K562 (cell line): ENCODE measurements around the gene NHS. TPM values are rescaled to one million over a fixed set of nuclear protein-coding genes. Genes with fewer than 3 reads are reported as not detected.

ENCODE experiments used
- ATAC-seq: fragments of 200-7000 bp; cut with Tn5 transposase; 3 replicates; pipeline ENCODE4 v1.9.1; 2020; ENCODE audit warnings: moderate library complexity
- BruUV-seq: library from RNA; stranded (reverse); fragments of 400-500 nt; replicated peaks from 2 replicates; lab custom pipeline; 2021; lab: Mats Ljungman, UMichigan
- CTCF ChIA-PET: fragments of 300-600 bp; formaldehyde crosslinking; extraction: SDS; loops from one replicate; lab custom pipeline; 2021; ENCODE audit warnings: low intra/inter-chr PET ratio; lab: Yijun Ruan, JAX
- POLR2A ChIA-PET: fragments of 300-600, 350-650 bp; sonication (Branson Sonifier 250); formaldehyde crosslinking; extraction: SDS; loops from one replicate; lab custom pipeline; 2021; ENCODE audit warnings: antibody characterized with exemption, inconsistent platforms; lab: Yijun Ruan, JAX
- DNase-seq, 4 experiments: peaks; one replicate each; pipeline versions ENCODE4 v3.0.0 to v3.0.0-alpha.2; 2011 to 2018; ENCODE audit warnings: low spot score in 3 of 4, mixed read lengths in 3 of 4; ENCODE audit errors: extremely low read depth in 1 of 4
- FAIRE-seq: peaks from 2 replicates; lab custom pipeline; 2011; peaks lifted over from hg19 to GRCh38; lab: Jason Lieb, UNC
- H2AFZ ChIP-seq: 2 replicates; pipeline ENCODE4 v1.6.0; 2011; ENCODE audit warnings: low read depth, low read length, control low read depth, inconsistent platforms
- H3K27ac ChIP-seq: fragments of 200-600 bp; 3 replicates; pipeline ENCODE4 v1.8.0; 2011; ENCODE audit warnings: low read depth, mild to moderate bottlenecking, control low read depth, inconsistent platforms, low read length, moderate library complexity, mixed read lengths; ENCODE audit errors: extremely low read depth
- H3K27me3 ChIP-seq, 2 experiments: fragments of 300-600 bp in 1 of 2; 2 replicates in 1 of 2; 3 replicates in 1 of 2; pipeline versions ENCODE4 v1.6.0 to v1.8.0; 2011; ENCODE audit warnings: inconsistent platforms in 2 of 2, low read length in 2 of 2, mild to moderate bottlenecking in 1 of 2, mixed read lengths in 1 of 2, moderate library complexity in 1 of 2; ENCODE audit not compliant: control insufficient read depth in 2 of 2, insufficient read depth in 2 of 2
- H3K36me3 ChIP-seq: fragments of 300-600 bp; 3 replicates; pipeline ENCODE4 v1.8.0; 2011; ENCODE audit warnings: mild to moderate bottlenecking, low read length, inconsistent platforms; ENCODE audit not compliant: control insufficient read depth, insufficient read depth
- H3K4me1 ChIP-seq, 2 experiments: fragments of 200-600 bp in 1 of 2; replicated peaks in 1 of 2; 2 replicates in 1 of 2; 3 replicates in 1 of 2; pipeline versions ENCODE4 v1.5.1 to v1.8.0; 2011; ENCODE audit warnings: inconsistent platforms in 2 of 2, low read length in 2 of 2, mild to moderate bottlenecking in 1 of 2, mixed read lengths in 1 of 2, moderate library complexity in 1 of 2; ENCODE audit not compliant: control insufficient read depth in 2 of 2, insufficient read depth in 2 of 2
- H3K4me2 ChIP-seq: 2 replicates; pipeline ENCODE4 v1.6.1; 2011; ENCODE audit warnings: low read length, control low read depth, inconsistent platforms, mixed read lengths; ENCODE audit not compliant: insufficient read depth
- H3K4me3 ChIP-seq: fragments of 200-600 bp; sonication (generic), shearing (Covaris generic); 2 replicates; pipeline ENCODE4 v1.5.1; 2016; ENCODE audit warnings: control low read depth, inconsistent platforms
- H3K79me2 ChIP-seq: fragments of 200-600 bp; 3 replicates; pipeline ENCODE4 v1.8.0; 2011; ENCODE audit warnings: low read length, inconsistent platforms; ENCODE audit not compliant: control insufficient read depth, insufficient read depth
- H3K9ac ChIP-seq, 2 experiments: 2 replicates each; pipeline versions ENCODE4 v1.6.0 to v1.6.1; 2011; ENCODE audit warnings: low read depth in 2 of 2, low read length in 2 of 2, control low read depth in 1 of 2, inconsistent platforms in 1 of 2, mild to moderate bottlenecking in 1 of 2, mixed read lengths in 1 of 2; ENCODE audit not compliant: insufficient read depth in 1 of 2
- H3K9me1 ChIP-seq: one replicate; pipeline ENCODE4 v1.6.0; 2011; ENCODE audit warnings: inconsistent platforms, mild to moderate bottlenecking, low read length, moderate library complexity; ENCODE audit not compliant: control insufficient read depth, insufficient read depth
- H3K9me3 ChIP-seq: replicated peaks from 2 replicates; pipeline ENCODE4 v1.5.1; 2011; ENCODE audit warnings: low read depth, low read length, inconsistent platforms; ENCODE audit not compliant: control insufficient read depth, insufficient read depth
- H4K20me1 ChIP-seq: replicated peaks from 2 replicates; pipeline ENCODE4 v1.6.1; 2011; ENCODE audit warnings: low read length, inconsistent platforms, mixed read lengths; ENCODE audit not compliant: control insufficient read depth, insufficient read depth
- EP400 ChIP-seq: fragments of 450-650 bp; IDR thresholded peaks from 2 replicates; pipeline ENCODE4 v1.6.1; 2017; ENCODE audit warnings: antibody characterized with exemption, mild to moderate bottlenecking, moderate library complexity
- FOXK1 ChIP-seq: sonication (generic); formaldehyde crosslinking; IDR thresholded peaks from 2 replicates; pipeline ENCODE4 v1.8.0; 2022; ENCODE audit warnings: missing genetic modification reagents, mild to moderate bottlenecking, borderline replicate concordance
- FOXM1 ChIP-seq, 2 experiments: fragments of 450-650 bp in 1 of 2; sonication (generic) in 1 of 2; formaldehyde crosslinking in 1 of 2; IDR thresholded peaks; 2 replicates each; pipeline versions ENCODE4 v1.6.1 to v1.9.0; 2017 to 2022; ENCODE audit warnings: low read depth in 2 of 2, mild to moderate bottlenecking in 2 of 2, missing genetic modification reagents in 1 of 2, moderate library complexity in 1 of 2
- HCFC1 ChIP-seq: IDR thresholded peaks from 2 replicates; pipeline ENCODE4 v1.6.1; 2012; ENCODE audit warnings: low read depth, low read length, improper control_type of control experiment
- HDAC3 ChIP-seq: fragments of 450-650 bp; IDR thresholded peaks from 2 replicates; pipeline ENCODE4 v1.6.1; 2018; ENCODE audit warnings: borderline replicate concordance, mild to moderate bottlenecking, moderate library complexity; ENCODE audit not compliant: partially characterized antibody
- NR2F6 ChIP-seq: fragments of 450-650 bp; formaldehyde crosslinking; IDR thresholded peaks from 2 replicates; pipeline ENCODE4 v1.4.0; 2020; ENCODE audit warnings: mild to moderate bottlenecking
- NRF1 ChIP-seq, 2 experiments: fragments of 450-650 bp; IDR thresholded peaks in 1 of 2; conservative IDR thresholded peaks in 1 of 2; 2 replicates each; pipeline ENCODE4 v1.6.1; 2014; ENCODE audit warnings: mild to moderate bottlenecking in 2 of 2
- OTX1 ChIP-seq: fragments of 450-650 bp; formaldehyde crosslinking; IDR thresholded peaks from 2 replicates; pipeline ENCODE4 v1.4.0; 2022; ENCODE audit warnings: mild to moderate bottlenecking
- TEAD4 ChIP-seq, 2 experiments: sonication (generic) in 1 of 2; formaldehyde crosslinking in 1 of 2; IDR thresholded peaks; 2 replicates each; pipeline versions ENCODE4 v1.6.1 to v1.8.0; 2012 to 2022; ENCODE audit warnings: borderline replicate concordance in 1 of 2, inconsistent platforms in 1 of 2, low read length in 1 of 2, mild to moderate bottlenecking in 1 of 2, missing genetic modification reagents in 1 of 2
- ZNF197 ChIP-seq: fragments of 200-800 bp; sonication (Bioruptor generic); IDR thresholded peaks from 2 replicates; pipeline ENCODE4 v1.6.1; 2016; ENCODE audit warnings: low read depth, missing genetic modification characterization, missing compliant biosample characterization
- ZNF583 ChIP-seq: fragments of 250-450 bp; sonication (Bioruptor Pico); IDR thresholded peaks from 2 replicates; pipeline ENCODE4 v1.4.0; 2020
- WGBS: fragments of 100-300 bp; shearing (Covaris generic); methylation state at CpG from one replicate; pipeline ENCODE4 v1.1.6; 2016; ENCODE audit warnings: low coverage, mixed read lengths; ENCODE audit not compliant: insufficient coverage; ENCODE audit errors: missing lambda C conversion rate; 5-methylcytosine and 5-hydroxymethylcytosine counted together
- in situ Hi-C: fragments of 300-500 bp; cut with MboI; formaldehyde crosslinking; loops from 4 replicates; pipeline ENCODE4 v1.15.0; 2018; ENCODE audit warnings: inconsistent platforms, mixed read lengths
- intact Hi-C: fragments of 100-400 bp; cut with micrococcal nuclease; formaldehyde crosslinking; loops from 2 replicates; pipeline ENCODE4 v1.14.2; 2022
- polyA plus RNA-seq, 8 experiments: library from polyadenylated mRNA; depleted of rRNA in 4 of 8; stranded (reverse) in 5 of 8; unstranded in 3 of 8; fragments of >200 nt; fragmentation: Nextera tagmentation in 2 of 8; fragmentation: Illumina TruSeq in 1 of 8; extraction: Ambion mirVana in 2 of 8; extraction: Trizol in 1 of 8; gene quantifications; 2 replicates each; pipeline versions ENCODE4 v1.2.1 to v1.2.3, GENCODE V29; 2011 to 2014; ENCODE audit warnings: inconsistent platforms in 1 of 8, missing spikeins in 1 of 8
- total RNA-seq, 7 experiments: library from RNA; depleted of rRNA in 6 of 7; stranded (reverse); fragments of >200 nt in 6 of 7; fragmentation: Illumina TruSeq in 2 of 7; extraction: Trizol in 2 of 7; gene quantifications; 2 replicates each; pipeline versions ENCODE4 v1.2.1 to v1.2.3, GENCODE V29; 2011 to 2021; ENCODE audit warnings: low replicate concordance in 1 of 7
- TF ChIP-seq, protein P1 (sequence below): fragments of 250-450 bp; sonication (Bioruptor Pico); IDR thresholded peaks from 2 replicates; pipeline ENCODE4 v1.5.0; 2021
- TF ChIP-seq, protein P2 (sequence below), 2 experiments: fragments of 200-800 bp in 1 of 2; sonication (Bioruptor generic) in 1 of 2; sonication (generic) in 1 of 2; formaldehyde crosslinking in 1 of 2; IDR thresholded peaks in 1 of 2; conservative IDR thresholded peaks in 1 of 2; 2 replicates each; pipeline versions ENCODE4 v1.5.0 to v1.6.1; 2016 to 2020; ENCODE audit warnings: missing compliant biosample characterization in 1 of 2, missing genetic modification characterization in 1 of 2, missing genetic modification reagents in 1 of 2
- TF ChIP-seq, protein P3 (sequence below): fragments of 450-650 bp; IDR thresholded peaks from 2 replicates; pipeline ENCODE4 v1.6.1; 2016; ENCODE audit warnings: borderline replicate concordance
- TF ChIP-seq, protein P4 (sequence below): fragments of 450-650 bp; formaldehyde crosslinking; IDR thresholded peaks from 2 replicates; pipeline ENCODE4 v1.4.0; 2022; ENCODE audit warnings: mild to moderate bottlenecking, moderate library complexity

The NHS gene
- total and polyA plus RNA-seq, 9 of the 15 experiments (the other 6 are each of a cell fraction or from before 2014, with no cell fraction given) = 0.02 TPM; not detected in 8

- TF ChIP-seq FOXM1 (IDR thresholded peaks at IDR 0.05; ENCODE audit: low read depth) (no peak), FOXM1 (CRISPR knock-in tag; IDR thresholded peaks at IDR 0.05; ENCODE audit: low read depth) (no peak), HDAC3 (no peak), ZNF197 (CRISPR knock-in tag) (no peak)
- TF ChIP-seq, protein P1, sequence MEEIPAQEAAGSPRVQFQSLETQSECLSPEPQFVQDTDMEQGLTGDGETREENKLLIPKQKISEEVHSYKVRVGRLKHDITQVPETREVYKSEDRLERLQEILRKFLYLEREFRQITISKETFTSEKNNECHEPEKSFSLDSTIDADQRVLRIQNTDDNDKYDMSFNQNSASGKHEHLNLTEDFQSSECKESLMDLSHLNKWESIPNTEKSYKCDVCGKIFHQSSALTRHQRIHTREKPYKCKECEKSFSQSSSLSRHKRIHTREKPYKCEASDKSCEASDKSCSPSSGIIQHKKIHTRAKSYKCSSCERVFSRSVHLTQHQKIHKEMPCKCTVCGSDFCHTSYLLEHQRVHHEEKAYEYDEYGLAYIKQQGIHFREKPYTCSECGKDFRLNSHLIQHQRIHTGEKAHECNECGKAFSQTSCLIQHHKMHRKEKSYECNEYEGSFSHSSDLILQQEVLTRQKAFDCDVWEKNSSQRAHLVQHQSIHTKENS (CRISPR knock-in tag) = no peak
Measured at GRCh38 chrX:17632942-17633341, 257.9 kb downstream of the NHS start (continued).

GRCh38 chrX:17633546-17633945, 258.5 kb downstream of the NHS start:
- H3K9ac ChIP-seq = no peak overlapping the region
- no peaks in the 10 kb centered on the region for H3K79me2 ChIP-seq
- no peaks in the 10 kb centered on the region for H3K9me1 ChIP-seq
- H4K20me1 ChIP-seq = no peaks in the 10 kb centered on the region
- H3K4me2 ChIP-seq = no peak overlapping the region
- ATAC-seq (no peak), FAIRE-seq (no peak), DNase-seq (no peak)
- POLR2A ChIA-PET = interaction anchor here (0.6 kb wide), 1 partner anchor 20 kb away, joined by 3 read pairs; no protein-coding TSS in a partner anchor
- H3K36me3 ChIP-seq = no peaks in the 10 kb centered on the region
- no peak overlapping the region for H2AFZ ChIP-seq
- H3K27ac ChIP-seq = no peak overlapping the region
- no TSS peak for BruUV-seq
- intact Hi-C loops = no loop called here
- no peaks in the 10 kb centered on the region for H3K9me3 ChIP-seq
- H3K27me3 ChIP-seq = no peaks in the 10 kb centered on the region
- no peak overlapping the region for H3K4me3 ChIP-seq
- CTCF ChIA-PET = no interaction called here
- WGBS = 0% methylated on average over 2 of the region's 2 CpGs
- H3K4me1 ChIP-seq = no peaks in the 10 kb centered on the region
- in situ Hi-C loops = no loop called here
- TF ChIP-seq FOXK1 (CRISPR knock-in tag) = no peak
- no peak for TF ChIP-seq HCFC1
- TF ChIP-seq EP400 = no peak
- TF ChIP-seq, protein P2, sequence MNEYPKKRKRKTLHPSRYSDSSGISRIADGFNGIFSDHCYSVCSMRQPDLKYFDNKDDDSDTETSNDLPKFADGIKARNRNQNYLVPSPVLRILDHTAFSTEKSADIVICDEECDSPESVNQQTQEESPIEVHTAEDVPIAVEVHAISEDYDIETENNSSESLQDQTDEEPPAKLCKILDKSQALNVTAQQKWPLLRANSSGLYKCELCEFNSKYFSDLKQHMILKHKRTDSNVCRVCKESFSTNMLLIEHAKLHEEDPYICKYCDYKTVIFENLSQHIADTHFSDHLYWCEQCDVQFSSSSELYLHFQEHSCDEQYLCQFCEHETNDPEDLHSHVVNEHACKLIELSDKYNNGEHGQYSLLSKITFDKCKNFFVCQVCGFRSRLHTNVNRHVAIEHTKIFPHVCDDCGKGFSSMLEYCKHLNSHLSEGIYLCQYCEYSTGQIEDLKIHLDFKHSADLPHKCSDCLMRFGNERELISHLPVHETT (CRISPR knock-in tag; conservative IDR thresholded peaks at IDR 0.05 in 1 of 2, IDR thresholded peaks at IDR 0.05 in 1 of 2) = no peak
- TF ChIP-seq, protein P3, sequence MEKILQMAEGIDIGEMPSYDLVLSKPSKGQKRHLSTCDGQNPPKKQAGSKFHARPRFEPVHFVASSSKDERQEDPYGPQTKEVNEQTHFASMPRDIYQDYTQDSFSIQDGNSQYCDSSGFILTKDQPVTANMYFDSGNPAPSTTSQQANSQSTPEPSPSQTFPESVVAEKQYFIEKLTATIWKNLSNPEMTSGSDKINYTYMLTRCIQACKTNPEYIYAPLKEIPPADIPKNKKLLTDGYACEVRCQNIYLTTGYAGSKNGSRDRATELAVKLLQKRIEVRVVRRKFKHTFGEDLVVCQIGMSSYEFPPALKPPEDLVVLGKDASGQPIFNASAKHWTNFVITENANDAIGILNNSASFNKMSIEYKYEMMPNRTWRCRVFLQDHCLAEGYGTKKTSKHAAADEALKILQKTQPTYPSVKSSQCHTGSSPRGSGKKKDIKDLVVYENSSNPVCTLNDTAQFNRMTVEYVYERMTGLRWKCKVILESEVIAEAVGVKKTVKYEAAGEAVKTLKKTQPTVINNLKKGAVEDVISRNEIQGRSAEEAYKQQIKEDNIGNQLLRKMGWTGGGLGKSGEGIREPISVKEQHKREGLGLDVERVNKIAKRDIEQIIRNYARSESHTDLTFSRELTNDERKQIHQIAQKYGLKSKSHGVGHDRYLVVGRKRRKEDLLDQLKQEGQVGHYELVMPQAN = no peak
- no peak for TF ChIP-seq OTX1
- TF ChIP-seq NRF1 (conservative IDR thresholded peaks at IDR 0.05 in 1 of 2, IDR thresholded peaks at IDR 0.05 in 1 of 2) = no peak
- TF ChIP-seq ZNF583 (CRISPR knock-in tag) = no peak
- TF ChIP-seq, protein P4, sequence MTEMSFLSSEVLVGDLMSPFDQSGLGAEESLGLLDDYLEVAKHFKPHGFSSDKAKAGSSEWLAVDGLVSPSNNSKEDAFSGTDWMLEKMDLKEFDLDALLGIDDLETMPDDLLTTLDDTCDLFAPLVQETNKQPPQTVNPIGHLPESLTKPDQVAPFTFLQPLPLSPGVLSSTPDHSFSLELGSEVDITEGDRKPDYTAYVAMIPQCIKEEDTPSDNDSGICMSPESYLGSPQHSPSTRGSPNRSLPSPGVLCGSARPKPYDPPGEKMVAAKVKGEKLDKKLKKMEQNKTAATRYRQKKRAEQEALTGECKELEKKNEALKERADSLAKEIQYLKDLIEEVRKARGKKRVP (CRISPR knock-in tag) = no peak
- TF ChIP-seq NR2F6 = no peak
- TF ChIP-seq TEAD4 (IDR thresholded peaks at IDR 0.05; ENCODE audit: low read length) = no peak
- no peak for TF ChIP-seq TEAD4 (CRISPR knock-in tag; IDR thresholded peaks at IDR 0.05; ENCODE audit: borderline replicate concordance)
